Upper lobe of right lung (tissue), 1 donor: ENCODE results near the gene DENND6B. TPM values are rescaled to one million over a fixed set of nuclear protein-coding genes. Genes with fewer than 3 reads are reported as not detected.

Experiments used
- ATAC-seq: fragments of 200-7000 bp; cut with Tn5 transposase; one replicate; pipeline ENCODE4 v1.9.1; 2020; ENCODE audit warnings: mild to moderate bottlenecking, moderate library complexity
- DNase-seq: peaks from one replicate; pipeline ENCODE4 v3.0.0-alpha.2; 2020
- H3K27ac ChIP-seq: fragments of 200-600 bp; one replicate; pipeline ENCODE4 v1.8.0; 2022
- H3K27me3 ChIP-seq: fragments of 200-600 bp; one replicate; pipeline ENCODE4 v1.8.0; 2022; ENCODE audit warnings: mild to moderate bottlenecking
- H3K36me3 ChIP-seq: fragments of 200-600 bp; one replicate; pipeline ENCODE4 v1.8.0; 2022
- H3K4me1 ChIP-seq: fragments of 200-600 bp; one replicate; pipeline ENCODE4 v1.8.0; 2022
- H3K4me3 ChIP-seq: fragments of 200-600 bp; one replicate; pipeline ENCODE4 v1.8.0; 2022; ENCODE audit warnings: mild to moderate bottlenecking
- H3K9me3 ChIP-seq: fragments of 200-600 bp; one replicate; pipeline ENCODE4 v1.8.0; 2022
- CTCF ChIP-seq: fragments of 200-600 bp; IDR thresholded peaks from one replicate; pipeline ENCODE4 v1.8.0; 2022; ENCODE audit warnings: antibody characterized with exemption
- intact Hi-C: fragments of 100-400 bp; cut with DNase I; formaldehyde crosslinking; loops from one replicate; pipeline ENCODE4 v1.11.0; 2022
- total RNA-seq: library from RNA; stranded (reverse); fragmentation: NEBNext Ultra II Directional; extraction: Animal tissue kit (Norgen Biotek cat#: 25700); gene quantifications from one replicate; pipeline ENCODE4 v1.2.1, GENCODE V29; 2021
- donor health status: DM: no; HTN: yes; CAD: no; lungs with severe emphysema.

Gene DENND6B
- total RNA-seq, 1 donor from 2014 or later, result 9.3 TPM

- TF ChIP-seq CTCF, result no peak
- intact Hi-C loops, result no loop called here
- Histone ChIP-seq H3K27ac (peak overlapping the region; percentile 92), H3K36me3 (no peaks in the 10 kb centered on the region), H3K4me3 (no peak overlapping the region), H3K27me3 (no peaks in the 10 kb centered on the region), H3K9me3 (no peaks in the 10 kb centered on the region), H3K4me1 (peaks cover 41% of the 10 kb centered on the region)
- DNase-seq (no peak), ATAC-seq (no peak)
These were observed 17.2 kb downstream of the DENND6B start for GRCh38 chr22:50309601-50309991.

- DNase-seq, result no peak
- intact Hi-C loops, result no loop called here
- Histone ChIP-seq H3K36me3 (no peaks in the 10 kb centered on the region), H3K4me3 (no peak overlapping the region), H3K27me3 (no peaks in the 10 kb centered on the region), H3K9me3 (no peaks in the 10 kb centered on the region), H3K27ac (peak overlapping the region; percentile 92), H3K4me1 (peaks cover 44% of the 10 kb centered on the region)
- no peak for TF ChIP-seq CTCF
- ATAC-seq, result no peak
These were observed 17.7 kb downstream of the DENND6B start for GRCh38 chr22:50308986-50309600.

GRCh38 chr22:50308597-50308935 lies 18.2 kb downstream of the DENND6B start:
- H3K36me3 ChIP-seq, result no peaks in the 10 kb centered on the region
- peak overlapping the region; percentile 15 for H3K4me3 ChIP-seq
- no peaks in the 10 kb centered on the region for H3K27me3 ChIP-seq
- H3K27ac ChIP-seq, result peak overlapping the region; percentile 92
- H3K4me1 ChIP-seq, result peaks cover 44% of the 10 kb centered on the region
- ATAC-seq, result peak; percentile 45
- no peak for TF ChIP-seq CTCF
- DNase-seq, result peak; percentile 92
- H3K9me3 ChIP-seq, result no peaks in the 10 kb centered on the region
- intact Hi-C loops, result no loop called here

GRCh38 chr22:50307890-50308596 lies 18.8 kb downstream of the DENND6B start:
- Histone ChIP-seq H3K27me3 (no peaks in the 10 kb centered on the region), H3K4me1 (peaks cover 50% of the 10 kb centered on the region), H3K9me3 (no peaks in the 10 kb centered on the region), H3K4me3 (peak overlapping the region; percentile 15), H3K27ac (peak overlapping the region; percentile 92), H3K36me3 (no peaks in the 10 kb centered on the region)
- no peak for TF ChIP-seq CTCF
- DNase-seq, result no peak
- intact Hi-C loops, result no loop called here
- no peak for ATAC-seq

- no peaks in the 10 kb centered on the region for H3K27me3 ChIP-seq
- TF ChIP-seq CTCF, result no peak
- peak; percentile 54 for ATAC-seq
- H3K27ac ChIP-seq, result peak within 1 kb of the TSS; percentile 95
- H3K4me3 ChIP-seq, result peak within 1 kb of the TSS; percentile 85
- peaks cover 60% of the 10 kb centered on the region for H3K4me1 ChIP-seq
- no peaks in the 10 kb centered on the region for H3K36me3 ChIP-seq
- peak; percentile 92 for DNase-seq
- intact Hi-C loops, result no loop called here
- H3K9me3 ChIP-seq, result no peaks in the 10 kb centered on the region
These were observed 19.8 kb downstream of the DENND6B start, which contains the start of gene PLXNB2 for GRCh38 chr22:50306753-50307749. Gene PLXNB2 (minus strand): TSS chr22:50307646. CDS start chr22:50290584, 17,062 bp downstream.
